NCI-H82 treated with DMSO at 0.1 percent for 48 hours (cell line): ENCODE measurements around the gene PARP12.

Experiments
- DNase-seq: peaks from one replicate; lab custom pipeline; 2025; ENCODE audit not compliant: unreplicated experiment; lab: John Stamatoyannopoulos, UW

The PARP12 gene

GRCh38 chr7:140059273-140060242 is 3.2 kb downstream of the PARP12 start:
- no peak for DNase-seq

- DNase-seq = no peak
Measured at GRCh38 chr7:140058517-140058916, 4.2 kb downstream of the PARP12 start.

- DNase-seq = no peak
Measured at GRCh38 chr7:140057143-140057535, 5.6 kb downstream of the PARP12 start.

GRCh38 chr7:140056431-140057142 is 6.2 kb downstream of the PARP12 start:
- no peak for DNase-seq

- no peak for DNase-seq
Measured at GRCh38 chr7:140055833-140056232, 6.9 kb downstream of the PARP12 start.

GRCh38 chr7:140054751-140055150 is 8.0 kb downstream of the PARP12 start:
- DNase-seq = no peak

- no peak for DNase-seq
Measured at GRCh38 chr7:140053812-140054539, 8.8 kb downstream of the PARP12 start.

- DNase-seq = no peak
Measured at GRCh38 chr7:140051820-140052219, 10.9 kb downstream of the PARP12 start.

GRCh38 chr7:140050100-140050499 is 12.7 kb downstream of the PARP12 start:
- DNase-seq = no peak

- DNase-seq = no peak
Measured at GRCh38 chr7:140049339-140050024, 13.3 kb downstream of the PARP12 start.

GRCh38 chr7:140048989-140049338 is 13.8 kb downstream of the PARP12 start:
- no peak for DNase-seq

- DNase-seq = no peak
Measured at GRCh38 chr7:140048138-140048537, 14.6 kb downstream of the PARP12 start.

- no peak for DNase-seq
Measured at GRCh38 chr7:140047197-140047596, 15.6 kb downstream of the PARP12 start.

GRCh38 chr7:140045697-140046096 is 17.1 kb downstream of the PARP12 start:
- DNase-seq = no peak

GRCh38 chr7:140044251-140044650 is 18.5 kb downstream of the PARP12 start:
- DNase-seq = no peak

GRCh38 chr7:140042386-140042670 is 20.4 kb downstream of the PARP12 start:
- DNase-seq = no peak

GRCh38 chr7:140041659-140042385 is 20.9 kb downstream of the PARP12 start:
- no peak for DNase-seq

GRCh38 chr7:140039896-140040295 is 22.9 kb downstream of the PARP12 start:
- no peak for DNase-seq

GRCh38 chr7:140039066-140039465 is 23.7 kb downstream of the PARP12 start:
- no peak for DNase-seq

GRCh38 chr7:140036224-140036962 is 26.4 kb downstream of the PARP12 start:
- no peak for DNase-seq
